HEK293 (cell line): ENCODE data around the gene SDF2L1.
"Not testable (repeated sequence)": the region's sequence is repeated elsewhere in the genome, so short reads cannot be mapped to it uniquely, and the experiment has no call there.

Experiments used
- BCL11A ChIP-seq: fragments of 450-650 bp; formaldehyde crosslinking; IDR thresholded peaks from 2 replicates; pipeline ENCODE4 v1.5.1; 2016; ENCODE audit warnings: low read depth, missing biosample characterization, missing genetic modification characterization
- CTCF ChIP-seq: fragments of 450-650 bp; formaldehyde crosslinking; IDR thresholded peaks from 2 replicates; pipeline ENCODE4 v1.5.1; 2016; ENCODE audit warnings: missing biosample characterization, missing genetic modification characterization
- ZNF23 ChIP-seq: fragments of 450-650 bp; formaldehyde crosslinking; IDR thresholded peaks from 2 replicates; pipeline ENCODE4 v1.5.1; 2016; ENCODE audit warnings: missing biosample characterization, missing genetic modification characterization, borderline replicate concordance
- ZNF239 ChIP-seq: fragments of 450-650 bp; formaldehyde crosslinking; IDR thresholded peaks from 2 replicates; pipeline ENCODE4 v1.5.1; 2016; ENCODE audit warnings: missing biosample characterization, missing genetic modification characterization
- ZNF366 ChIP-seq: fragments of 450-650 bp; formaldehyde crosslinking; conservative IDR thresholded peaks from 2 replicates; pipeline ENCODE4 v1.5.1; 2016; ENCODE audit warnings: missing biosample characterization, missing genetic modification characterization
- ZNF629 ChIP-seq: fragments of 450-650 bp; formaldehyde crosslinking; IDR thresholded peaks from 2 replicates; pipeline ENCODE4 v1.5.1; 2017; ENCODE audit warnings: missing biosample characterization, missing genetic modification characterization
- ZNF768 ChIP-seq: fragments of 450-650 bp; formaldehyde crosslinking; IDR thresholded peaks from 2 replicates; pipeline ENCODE4 v1.5.1; 2018; ENCODE audit warnings: missing biosample characterization, mild to moderate bottlenecking, missing genetic modification characterization
- ZSCAN16 ChIP-seq: fragments of 450-650 bp; formaldehyde crosslinking; IDR thresholded peaks from 2 replicates; pipeline ENCODE4 v1.5.1; 2016; ENCODE audit warnings: missing biosample characterization, missing genetic modification characterization

- TF ChIP-seq ZNF629 (tag by site-specific recombination); ZNF768; BCL11A (tag by site-specific recombination); CTCF; ZNF23 (tag by site-specific recombination); ZNF239 (tag by site-specific recombination); ZSCAN16; ZNF366 (tag by site-specific recombination): not testable (repeated sequence)
These were observed 24.8 kb upstream of the SDF2L1 start for GRCh38 chr22:21617337-21617736.
